Duodenal mucosa (tissue), 2 donors: Measurements from ENCODE around the gene ADRA2B.

Experiments
- H3K27ac ChIP-seq: one replicate; pipeline ENCODE4 v1.7.0; 2013; ENCODE audit warnings: low read depth, low read length
- H3K27me3 ChIP-seq, 2 donors: one replicate each; pipeline ENCODE4 v1.7.0; 2013; ENCODE audit warnings: low read length in 2 of 2, control low read depth in 1 of 2; ENCODE audit not compliant: insufficient read depth in 2 of 2, control insufficient read depth in 1 of 2
- H3K36me3 ChIP-seq, 2 donors: one replicate each; pipeline ENCODE4 v1.7.0; 2013; ENCODE audit warnings: low read length in 2 of 2, control low read depth in 1 of 2; ENCODE audit not compliant: insufficient read depth in 2 of 2, control insufficient read depth in 1 of 2
- H3K4me1 ChIP-seq, 2 donors: one replicate each; pipeline ENCODE4 v1.7.0; 2013; ENCODE audit warnings: low read length in 2 of 2, control low read depth in 1 of 2; ENCODE audit not compliant: insufficient read depth in 2 of 2, control insufficient read depth in 1 of 2
- H3K4me3 ChIP-seq, 2 donors: one replicate each; pipeline ENCODE4 v1.7.0; 2013; ENCODE audit warnings: low read length in 2 of 2, low read depth in 1 of 2
- H3K9ac ChIP-seq, 2 donors: one replicate each; pipeline ENCODE4 v1.7.0; 2013; ENCODE audit warnings: low read length in 2 of 2, low read depth in 1 of 2
- H3K9me3 ChIP-seq, 2 donors: one replicate each; pipeline ENCODE4 v1.7.0; 2013; ENCODE audit warnings: low read length in 2 of 2, control low read depth in 1 of 2; ENCODE audit not compliant: control insufficient read depth in 1 of 2

The ADRA2B gene

GRCh38 chr2:96117701-96118588 is 1.6 kb upstream of the ADRA2B start:
- H3K4me3 ChIP-seq: peak overlapping the region in 1 of 2 donors; percentile 48
- H3K27me3 ChIP-seq: peaks cover 19% of the 10 kb centered on the region in 2 donors
- H3K4me1 ChIP-seq: peaks cover 6% of the 10 kb centered on the region in 2 donors
- no peaks in the 10 kb centered on the region for H3K9me3 ChIP-seq
- no peak overlapping the region for H3K27ac ChIP-seq
- no peaks in the 10 kb centered on the region for H3K36me3 ChIP-seq
- peak overlapping the region in 1 of 2 donors; percentile 25 for H3K9ac ChIP-seq

GRCh38 chr2:96116879-96117533 is 635 bp upstream of the ADRA2B start:
- Histone ChIP-seq H3K4me1 (peaks cover 6% of the 10 kb centered on the region in 2 donors), H3K27me3 (peaks cover 19% of the 10 kb centered on the region in 2 donors), H3K27ac (no peak overlapping the region), H3K9ac (peak overlapping the region; percentile 25 to 51), H3K9me3 (no peaks in the 10 kb centered on the region), H3K4me3 (peak overlapping the region; percentile 29 to 61), H3K36me3 (no peaks in the 10 kb centered on the region)

GRCh38 chr2:96115631-96116423 is 544 bp downstream of the ADRA2B start:
- Histone ChIP-seq H3K9me3 (no peaks in the 10 kb centered on the region), H3K27ac (no peak overlapping the region), H3K36me3 (no peaks in the 10 kb centered on the region), H3K27me3 (peaks cover 10 to 19% of the 10 kb centered on the region in 2 donors), H3K9ac (no peak overlapping the region), H3K4me1 (peaks cover 6% of the 10 kb centered on the region in 2 donors), H3K4me3 (no peak overlapping the region)

- Histone ChIP-seq H3K27me3 (peaks cover 9 to 19% of the 10 kb centered on the region in 2 donors), H3K9ac (no peak overlapping the region), H3K9me3 (no peaks in the 10 kb centered on the region), H3K36me3 (no peaks in the 10 kb centered on the region), H3K4me1 (peaks cover 6% of the 10 kb centered on the region in 2 donors), H3K4me3 (no peak overlapping the region), H3K27ac (no peak overlapping the region)
Observed at GRCh38 chr2:96114903-96115581, 1.3 kb downstream of the ADRA2B start.

GRCh38 chr2:96114546-96114902 is 1.8 kb downstream of the ADRA2B start:
- no peaks in the 10 kb centered on the region for H3K36me3 ChIP-seq
- H3K4me1 ChIP-seq: peaks cover 6% of the 10 kb centered on the region in 2 donors
- H3K27ac ChIP-seq: no peak overlapping the region
- no peaks in the 10 kb centered on the region for H3K9me3 ChIP-seq
- no peak overlapping the region for H3K9ac ChIP-seq
- H3K4me3 ChIP-seq: no peak overlapping the region
- H3K27me3 ChIP-seq: peaks cover 9 to 18% of the 10 kb centered on the region in 2 donors

GRCh38 chr2:96113951-96114350 is 2.4 kb downstream of the ADRA2B start:
- no peaks in the 10 kb centered on the region for H3K36me3 ChIP-seq
- H3K4me3 ChIP-seq: no peak overlapping the region
- no peak overlapping the region for H3K27ac ChIP-seq
- H3K27me3 ChIP-seq: peaks cover 9 to 13% of the 10 kb centered on the region in 2 donors
- no peak overlapping the region for H3K9ac ChIP-seq
- peaks cover 6% of the 10 kb centered on the region in 2 donors for H3K4me1 ChIP-seq
- no peaks in the 10 kb centered on the region for H3K9me3 ChIP-seq

GRCh38 chr2:96113367-96113677 is 3.0 kb downstream of the ADRA2B start:
- Histone ChIP-seq H3K4me1 (peaks cover 6% of the 10 kb centered on the region in 2 donors), H3K4me3 (no peak overlapping the region), H3K9ac (no peak overlapping the region), H3K36me3 (no peaks in the 10 kb centered on the region), H3K9me3 (no peaks in the 10 kb centered on the region), H3K27me3 (peaks cover 9 to 10% of the 10 kb centered on the region in 2 donors), H3K27ac (no peak overlapping the region)

- H3K27ac ChIP-seq: no peak overlapping the region
- no peak overlapping the region for H3K4me3 ChIP-seq
- H3K4me1 ChIP-seq: peaks cover 6 to 9% of the 10 kb centered on the region in 2 donors
- H3K9ac ChIP-seq: no peak overlapping the region
- H3K9me3 ChIP-seq: no peaks in the 10 kb centered on the region
- no peaks in the 10 kb centered on the region for H3K36me3 ChIP-seq
- peaks cover 7 to 9% of the 10 kb centered on the region in 2 donors for H3K27me3 ChIP-seq
Observed at GRCh38 chr2:96112501-96113366, 3.6 kb downstream of the ADRA2B start.

GRCh38 chr2:96111823-96112500 is 4.4 kb downstream of the ADRA2B start:
- Histone ChIP-seq H3K9me3 (no peaks in the 10 kb centered on the region), H3K36me3 (no peaks in the 10 kb centered on the region), H3K4me3 (no peak overlapping the region), H3K27me3 (peaks cover 0 to 4% of the 10 kb centered on the region in 2 donors), H3K9ac (no peak overlapping the region), H3K4me1 (peaks cover 0 to 3% of the 10 kb centered on the region in 2 donors), H3K27ac (no peak overlapping the region)
